Heart right ventricle (tissue), 16 donors: ENCODE results near the gene GPRC5A. TPM values are rescaled to one million over a fixed set of nuclear protein-coding genes. Genes with fewer than 3 reads are reported as not detected.
"Not testable (repeated sequence)": the region's sequence is repeated elsewhere in the genome, so short reads cannot be mapped to it uniquely, and the experiment has no call there.

Experiments
- ATAC-seq, 8 donors: fragments of 200-7000 bp; cut with Tn5 transposase; one replicate each; pipeline ENCODE4 v1.9.1; 2020; ENCODE audit warnings: mild to moderate bottlenecking in 8 of 8, moderate library complexity in 8 of 8, moderate number of reproducible peaks in 1 of 8
- DNase-seq, 2 donors: peaks; one replicate each; pipeline ENCODE4 v3.0.0-alpha.2; 2020
- H3K27ac ChIP-seq, 10 donors: fragments of 200-600 bp; sonication (generic) in 2 of 10; one replicate each; pipeline versions ENCODE4 v1.5.0 to v1.8.0; 2020 to 2022; ENCODE audit warnings: mild to moderate bottlenecking in 3 of 10
- H3K27me3 ChIP-seq, 7 donors: fragments of 200-600 bp; one replicate each; pipeline ENCODE4 v1.8.0; 2021 to 2022; ENCODE audit warnings: mild to moderate bottlenecking in 2 of 7
- H3K36me3 ChIP-seq, 9 donors: fragments of 200-600 bp; sonication (generic) in 1 of 9; one replicate each; pipeline versions ENCODE4 v1.5.0 to v1.8.0; 2020 to 2022; ENCODE audit warnings: mild to moderate bottlenecking in 2 of 9
- H3K4me1 ChIP-seq, 9 donors: fragments of 200-600 bp; sonication (generic) in 1 of 9; one replicate each; pipeline versions ENCODE4 v1.5.0 to v1.8.0; 2020 to 2022; ENCODE audit warnings: mild to moderate bottlenecking in 4 of 9
- H3K4me3 ChIP-seq, 10 donors: fragments of 200-600 bp; sonication (generic) in 2 of 10; one replicate each; pipeline versions ENCODE4 v1.5.0 to v1.8.0; 2020 to 2022; ENCODE audit warnings: mild to moderate bottlenecking in 7 of 10, moderate library complexity in 2 of 10
- H3K9me3 ChIP-seq, 11 donors: fragments of 200-600 bp in 10 of 11; sonication (generic) in 2 of 11; one replicate each; pipeline versions ENCODE4 v1.5.0 to v1.8.0; 2013 to 2022; ENCODE audit warnings: mild to moderate bottlenecking in 2 of 11, control low read depth in 1 of 11, moderate library complexity in 1 of 11
- WGBS, 2 donors: extraction: QIAGEN DNeasy Blood & Tissue Kit; methylation state at CpG; one replicate each; pipeline ENCODE4 v1.1.7; 2013; ENCODE audit warnings: inconsistent platforms in 1 of 2; 5-methylcytosine and 5-hydroxymethylcytosine counted together
- intact Hi-C, 10 donors: fragments of 100-400 bp; cut with DNase I; formaldehyde crosslinking; loops; one replicate each; pipeline versions ENCODE4 v1.11.1 to v1.14.2; 2022
- polyA plus RNA-seq, 2 donors: library from polyadenylated mRNA; stranded (reverse); fragments of 200-250 nt; gene quantifications; one replicate each; pipeline ENCODE4 v1.2.3, GENCODE V29; 2013
- total RNA-seq, 10 donors: library from RNA; stranded (reverse); fragmentation: NEBNext Ultra II Directional in 3 of 10; extraction: Animal tissue kit (Norgen Biotek cat#: 25700) in 3 of 10; gene quantifications; one replicate each; pipeline versions ENCODE4 v1.2.1 to v1.2.4, GENCODE V29; 2021 to 2023
- TF ChIP-seq, protein P1 (sequence below), 9 donors: fragments of 200-600 bp; sonication (generic) in 2 of 9; IDR thresholded peaks; one replicate each; pipeline versions ENCODE4 v1.5.0 to v1.8.0; 2021 to 2022; ENCODE audit warnings: antibody characterized with exemption in 9 of 9, mild to moderate bottlenecking in 5 of 9, moderate library complexity in 1 of 9
- donor health status: Arrhythmogenic right ventricular cardiomyopathy.
- donor health status: ischemic (EF 13 %, LVEDD 7.1; RV severe dilation, severe dysfunction).
- donor health status: healthy with polysubstance abuse.
- donor health status: DM: no; HTN: yes; CAD: no.
- donor health status: DM: no; HTN: no; CAD: no.
- donor health status: ischemic (EF 25% LVEDD 6.9; RV normal size, moderate dysfunction).
- donor health status: ischemic (EF 25% LVEDD 5.7; RV mildly dilated, moderate dysfunction).
- donor health status: healthy.
- donor health status: DM: yes; HTN: yes; CAD: no.
- donor health status: Ischemic cardiomyopathy.
- donor health status: ischemic (EF 35%, LVEDD 5.7; RV mildly dilated, moderate dysfunction).
- donor health status: nonischemic (EF 11% LVEDD 7.7; RV severe dilation, severe dysfunction).
- donor health status: DM: yes; HTN: yes; CAD: no.
- donor health status: PGD.
- donor health status: ischemic (EF 29% LVEDD 5.4; RV normal size, mild dysfunction).
- donor health status: nonischemic (EF 23%, LVEDD 6.1; RV moderate dilation, normal function).

Gene GPRC5A
- total and polyA plus RNA-seq, 12 donors = 0.26 to 4.5 (median 0.88) TPM

- H3K4me3 ChIP-seq = no peak overlapping the region
These were observed 19.7 kb upstream of the GPRC5A start for GRCh38 chr12:12871587-12872138.

DNA sequence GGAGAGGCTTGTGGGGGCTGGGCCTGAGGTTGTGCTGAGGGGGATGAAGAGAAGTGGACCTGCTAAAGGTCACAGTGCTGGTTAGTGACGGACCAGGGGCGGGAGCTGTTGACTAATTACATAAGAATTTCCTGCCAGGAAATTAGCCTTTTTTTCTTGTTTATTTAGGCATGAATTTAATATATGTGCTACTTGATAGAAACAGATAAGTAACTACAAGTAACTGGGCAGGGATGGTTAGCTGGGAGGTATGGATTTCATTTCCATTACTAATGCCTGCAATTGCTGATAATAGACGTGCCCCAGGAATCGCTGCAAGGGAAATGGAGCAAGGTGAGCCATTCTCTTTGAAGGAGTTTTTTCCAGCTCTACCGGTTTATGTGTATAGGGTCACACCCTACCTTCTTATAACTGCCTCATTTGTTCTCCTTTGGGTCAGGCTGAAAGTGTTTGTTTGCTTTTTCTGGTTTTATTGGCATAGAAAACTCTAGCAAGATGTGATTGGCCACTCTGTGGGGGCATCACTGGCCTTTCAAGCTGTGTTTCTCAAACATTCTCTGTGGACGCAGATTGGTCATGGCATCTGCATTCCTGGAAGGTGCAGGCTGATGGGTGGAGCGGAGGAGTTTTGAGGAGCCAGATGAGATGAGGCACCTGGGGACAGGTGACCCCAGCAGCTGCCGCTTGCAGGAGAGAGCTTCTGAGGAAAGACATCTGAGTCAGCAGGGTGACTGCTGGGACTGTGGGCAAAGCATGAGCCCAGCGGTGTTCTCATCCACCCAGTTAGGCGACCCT is 19.0 kb upstream of the GPRC5A start:
- H3K9me3 ChIP-seq = no peaks in the 10 kb centered on the region
- no peaks in the 10 kb centered on the region for H3K36me3 ChIP-seq
- DNase-seq (no peak), ATAC-seq (no peak)
- H3K4me3 ChIP-seq = no peak overlapping the region
- no peaks in the 10 kb centered on the region for H3K27me3 ChIP-seq
- no peak overlapping the region for H3K27ac ChIP-seq
- intact Hi-C loops = no loop called here
- TF ChIP-seq, protein P1, sequence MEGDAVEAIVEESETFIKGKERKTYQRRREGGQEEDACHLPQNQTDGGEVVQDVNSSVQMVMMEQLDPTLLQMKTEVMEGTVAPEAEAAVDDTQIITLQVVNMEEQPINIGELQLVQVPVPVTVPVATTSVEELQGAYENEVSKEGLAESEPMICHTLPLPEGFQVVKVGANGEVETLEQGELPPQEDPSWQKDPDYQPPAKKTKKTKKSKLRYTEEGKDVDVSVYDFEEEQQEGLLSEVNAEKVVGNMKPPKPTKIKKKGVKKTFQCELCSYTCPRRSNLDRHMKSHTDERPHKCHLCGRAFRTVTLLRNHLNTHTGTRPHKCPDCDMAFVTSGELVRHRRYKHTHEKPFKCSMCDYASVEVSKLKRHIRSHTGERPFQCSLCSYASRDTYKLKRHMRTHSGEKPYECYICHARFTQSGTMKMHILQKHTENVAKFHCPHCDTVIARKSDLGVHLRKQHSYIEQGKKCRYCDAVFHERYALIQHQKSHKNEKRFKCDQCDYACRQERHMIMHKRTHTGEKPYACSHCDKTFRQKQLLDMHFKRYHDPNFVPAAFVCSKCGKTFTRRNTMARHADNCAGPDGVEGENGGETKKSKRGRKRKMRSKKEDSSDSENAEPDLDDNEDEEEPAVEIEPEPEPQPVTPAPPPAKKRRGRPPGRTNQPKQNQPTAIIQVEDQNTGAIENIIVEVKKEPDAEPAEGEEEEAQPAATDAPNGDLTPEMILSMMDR (IDR thresholded peaks at IDR 0.05) = no peak
- H3K4me1 ChIP-seq = peaks cover 0 to 15% (median 0%) of the 10 kb centered on the region in 9 donors
- WGBS, 2 donors = 75 to 77% methylated on average over 10 of the region's 10 CpGs

More at GRCh38 chr12:12871587-12872138, 19.7 kb upstream of the GPRC5A start:
- intact Hi-C loops = no loop called here
- no peak for DNase-seq
- no peak for ATAC-seq
- peaks cover 0 to 15% (median 0%) of the 10 kb centered on the region in 9 donors for H3K4me1 ChIP-seq
- 91 to 96% methylated on average over 6 of the region's 6 CpGs for WGBS, 2 donors
- H3K27me3 ChIP-seq = no peaks in the 10 kb centered on the region
- TF ChIP-seq, protein P1 (IDR thresholded peaks at IDR 0.05) = no peak
- H3K9me3 ChIP-seq = no peaks in the 10 kb centered on the region
- no peaks in the 10 kb centered on the region for H3K36me3 ChIP-seq
- H3K27ac ChIP-seq = no peak overlapping the region

DNA sequence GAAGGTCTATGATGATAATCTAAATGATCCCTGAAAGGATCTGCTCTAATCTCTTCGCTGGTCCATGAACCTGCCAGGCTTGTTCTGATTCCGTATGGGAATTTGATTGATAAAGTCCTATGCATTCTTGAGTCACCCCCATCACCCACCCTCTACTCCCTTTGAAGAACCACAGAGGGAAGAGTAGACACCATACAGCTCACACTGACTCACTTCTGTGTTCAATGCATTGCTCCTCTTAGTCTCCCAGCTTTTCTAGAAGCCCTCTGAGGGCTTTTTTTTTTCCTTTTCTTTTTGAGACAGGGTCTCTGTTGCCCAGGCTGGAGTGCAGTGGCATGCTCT is 18.5 kb upstream of the GPRC5A start:
- H3K4me1 ChIP-seq = peaks cover 0 to 15% (median 0%) of the 10 kb centered on the region in 9 donors
- H3K9me3 ChIP-seq = no peaks in the 10 kb centered on the region
- no peak overlapping the region for H3K4me3 ChIP-seq
- intact Hi-C loops = no loop called here
- DNase-seq = no peak
- no peaks in the 10 kb centered on the region for H3K27me3 ChIP-seq
- TF ChIP-seq, protein P1 (IDR thresholded peaks at IDR 0.05) = no peak
- 89 to 95% methylated on average over 2 of the region's 2 CpGs for WGBS, 2 donors
- H3K27ac ChIP-seq = no peak overlapping the region
- H3K36me3 ChIP-seq = no peaks in the 10 kb centered on the region
- ATAC-seq = no peak

DNA sequence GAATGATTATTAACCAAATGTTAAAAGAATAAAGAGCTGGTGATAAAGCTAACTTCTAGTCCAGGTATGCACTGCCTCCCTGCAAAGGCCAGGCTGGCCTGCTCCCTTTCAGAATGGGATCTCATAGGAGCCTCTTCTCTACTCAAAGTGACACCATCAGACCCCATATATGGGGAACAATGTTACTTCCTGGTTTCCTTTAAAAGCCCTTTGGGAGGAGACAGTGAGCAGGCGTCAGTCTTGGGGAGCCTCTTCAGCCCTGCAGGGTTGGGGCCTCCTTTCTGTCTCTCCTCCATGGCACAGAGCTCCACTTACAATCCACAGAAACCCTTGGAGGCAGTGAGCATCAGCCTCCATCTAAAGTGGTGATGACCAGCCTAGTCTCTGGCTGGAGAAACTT is 17.3 kb upstream of the GPRC5A start:
- Histone ChIP-seq H3K36me3 (no peaks in the 10 kb centered on the region), H3K27ac (no peak overlapping the region), H3K4me1 (peaks cover 0 to 15% (median 0%) of the 10 kb centered on the region in 9 donors), H3K9me3 (no peaks in the 10 kb centered on the region), H3K4me3 (no peak overlapping the region), H3K27me3 (no peaks in the 10 kb centered on the region)
- TF ChIP-seq, protein P1 (IDR thresholded peaks at IDR 0.05) = no peak
- WGBS, 2 donors = 68 to 86% methylated on average over 1 of the region's 1 CpG
- DNase-seq (no peak), ATAC-seq (no peak)
- intact Hi-C loops = no loop called here

DNA sequence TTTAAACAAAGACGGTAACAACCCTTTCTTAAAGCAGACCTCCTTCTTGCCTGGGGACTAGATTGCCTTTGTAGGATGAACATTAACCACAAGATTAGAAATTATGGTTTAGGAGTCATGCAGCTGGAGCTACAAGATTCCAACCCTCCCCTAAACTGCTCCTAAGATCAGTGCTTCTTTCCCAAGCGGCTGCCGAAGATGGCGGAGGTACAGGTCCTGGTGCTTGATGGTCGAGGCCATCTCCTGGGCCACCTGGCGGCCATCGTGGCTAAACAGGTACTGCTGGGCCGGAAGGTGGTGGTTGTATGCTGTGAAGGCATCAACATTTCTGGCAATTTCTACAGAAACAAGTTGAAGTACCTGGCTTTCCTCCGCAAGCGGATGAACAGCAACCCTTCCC is 16.1 kb upstream of the GPRC5A start:
- H3K27ac ChIP-seq, H3K4me3 ChIP-seq, H3K36me3 ChIP-seq, DNase-seq, H3K27me3 ChIP-seq, H3K9me3 ChIP-seq, ATAC-seq, intact Hi-C loops: not testable (repeated sequence)
- 96 to 97% methylated on average over 10 of the region's 10 CpGs for WGBS, 2 donors
- H3K4me1 ChIP-seq = peaks cover 0 to 15% (median 0%) of the 10 kb centered on the region in 9 donors
